Astrocyte of the spinal cord (primary cell): ENCODE data around the gene IARS2.
"Not testable (repeated sequence)": the region's sequence is repeated elsewhere in the genome, so short reads cannot be mapped to it uniquely, and the experiment has no call there.

ENCODE experiments used
- DNase-seq: peaks from one replicate; pipeline ENCODE4 v3.0.0; 2011; ENCODE audit warnings: low read depth, low spot score
- H3K4me3 ChIP-seq: 2 replicates; pipeline ENCODE4 v1.5.1; 2011; ENCODE audit warnings: low read depth, mild to moderate bottlenecking, low read length, moderate library complexity
- in situ Hi-C: cut with HindIII; loops from 2 replicates; pipeline ENCODE4 v1.10.0; 2017; ENCODE audit warnings: low sequenced_read_pairs
- TF ChIP-seq, protein P1 (sequence below): IDR thresholded peaks from 2 replicates; pipeline ENCODE4 v1.5.1; 2012; ENCODE audit warnings: low read depth, mild to moderate bottlenecking, low read length, inconsistent platforms

IARS2 gene

DNA sequence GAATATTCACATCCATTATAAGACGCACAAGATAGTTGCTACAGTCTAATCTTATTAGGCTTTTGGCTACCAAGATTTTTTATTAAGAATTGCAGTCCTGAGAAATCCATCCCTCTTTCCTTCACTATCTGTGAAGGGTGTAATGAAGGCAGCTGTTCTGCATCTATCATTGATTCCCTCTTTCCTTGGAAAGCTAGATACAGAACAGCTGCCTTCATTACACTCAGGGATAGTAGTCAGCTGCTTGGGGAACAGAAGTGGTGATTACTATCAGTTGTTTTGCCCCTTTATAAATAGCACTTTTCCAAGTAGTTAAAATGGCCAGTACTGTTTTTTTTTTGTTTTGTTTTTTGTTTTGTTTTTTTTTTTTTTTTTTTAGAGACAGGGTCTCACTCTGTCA lies 70.2 kb downstream of the IARS2 start:
- TF ChIP-seq, protein P1, sequence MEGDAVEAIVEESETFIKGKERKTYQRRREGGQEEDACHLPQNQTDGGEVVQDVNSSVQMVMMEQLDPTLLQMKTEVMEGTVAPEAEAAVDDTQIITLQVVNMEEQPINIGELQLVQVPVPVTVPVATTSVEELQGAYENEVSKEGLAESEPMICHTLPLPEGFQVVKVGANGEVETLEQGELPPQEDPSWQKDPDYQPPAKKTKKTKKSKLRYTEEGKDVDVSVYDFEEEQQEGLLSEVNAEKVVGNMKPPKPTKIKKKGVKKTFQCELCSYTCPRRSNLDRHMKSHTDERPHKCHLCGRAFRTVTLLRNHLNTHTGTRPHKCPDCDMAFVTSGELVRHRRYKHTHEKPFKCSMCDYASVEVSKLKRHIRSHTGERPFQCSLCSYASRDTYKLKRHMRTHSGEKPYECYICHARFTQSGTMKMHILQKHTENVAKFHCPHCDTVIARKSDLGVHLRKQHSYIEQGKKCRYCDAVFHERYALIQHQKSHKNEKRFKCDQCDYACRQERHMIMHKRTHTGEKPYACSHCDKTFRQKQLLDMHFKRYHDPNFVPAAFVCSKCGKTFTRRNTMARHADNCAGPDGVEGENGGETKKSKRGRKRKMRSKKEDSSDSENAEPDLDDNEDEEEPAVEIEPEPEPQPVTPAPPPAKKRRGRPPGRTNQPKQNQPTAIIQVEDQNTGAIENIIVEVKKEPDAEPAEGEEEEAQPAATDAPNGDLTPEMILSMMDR, result no peak
- DNase-seq, result no peak
- H3K4me3 ChIP-seq, result no peak overlapping the region
- in situ Hi-C loops, result no loop called here

DNA sequence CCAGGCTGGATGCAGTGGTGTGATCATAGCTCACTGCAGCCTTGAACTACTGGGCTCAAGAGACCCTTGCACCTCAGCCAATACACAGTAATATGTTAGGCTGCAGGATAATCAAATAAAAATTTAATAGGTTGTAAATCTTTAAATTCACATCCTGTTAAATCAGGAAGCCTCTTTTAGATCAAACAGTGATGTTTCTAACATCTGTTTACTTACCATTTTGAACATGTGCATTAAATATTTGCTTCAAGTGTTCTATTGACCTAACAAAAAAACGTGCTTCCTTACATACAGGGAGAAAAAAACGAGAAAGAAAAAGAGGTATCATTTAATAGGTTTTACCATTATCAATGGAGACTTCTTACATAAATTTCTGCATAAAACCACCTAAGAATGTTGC lies 70.6 kb downstream of the IARS2 start:
- TF ChIP-seq, protein P1, result no peak
- no peak for DNase-seq
- no peak overlapping the region for H3K4me3 ChIP-seq
- in situ Hi-C loops, result no loop called here

DNA sequence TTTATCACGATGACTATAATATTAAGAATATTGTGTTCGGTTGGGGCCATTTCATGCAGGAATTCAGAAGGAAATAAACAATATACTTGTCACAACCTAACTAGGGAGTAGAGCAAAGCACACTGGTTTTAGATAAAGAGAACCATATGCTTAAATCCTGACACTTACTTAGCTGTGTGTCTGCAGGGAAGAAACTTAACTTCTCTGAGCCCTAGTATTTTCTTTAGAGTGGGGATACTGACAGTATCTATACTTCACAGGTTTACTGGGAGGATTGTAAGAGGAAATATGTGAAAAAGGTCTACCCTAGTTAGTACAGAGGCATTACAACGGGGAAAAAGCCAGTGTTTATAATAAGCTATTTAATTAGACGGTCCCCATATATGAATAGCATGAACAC lies 72.9 kb downstream of the IARS2 start:
- DNase-seq, result no peak
- TF ChIP-seq, protein P1, result no peak
- in situ Hi-C loops, result no loop called here
- no peak overlapping the region for H3K4me3 ChIP-seq

DNA sequence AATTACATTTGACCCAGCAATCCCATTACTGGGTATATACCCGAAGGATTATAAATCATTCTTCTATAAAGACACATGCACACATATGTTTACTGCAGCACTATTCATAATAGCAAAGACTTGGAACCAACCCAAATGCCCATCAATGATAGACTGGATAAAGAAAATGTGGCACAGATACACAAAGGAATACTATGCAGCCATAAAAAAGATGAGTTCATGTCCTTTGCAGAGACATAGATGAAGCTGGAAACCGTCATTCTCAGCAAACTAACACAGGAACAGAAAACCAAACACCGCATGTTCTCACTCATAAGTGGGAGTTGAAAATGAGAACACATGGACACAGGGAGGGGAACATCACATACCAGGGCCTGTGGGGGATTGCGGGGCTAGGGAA lies 76.0 kb downstream of the IARS2 start:
- H3K4me3 ChIP-seq, in situ Hi-C loops, DNase-seq: not testable (repeated sequence)

DNA sequence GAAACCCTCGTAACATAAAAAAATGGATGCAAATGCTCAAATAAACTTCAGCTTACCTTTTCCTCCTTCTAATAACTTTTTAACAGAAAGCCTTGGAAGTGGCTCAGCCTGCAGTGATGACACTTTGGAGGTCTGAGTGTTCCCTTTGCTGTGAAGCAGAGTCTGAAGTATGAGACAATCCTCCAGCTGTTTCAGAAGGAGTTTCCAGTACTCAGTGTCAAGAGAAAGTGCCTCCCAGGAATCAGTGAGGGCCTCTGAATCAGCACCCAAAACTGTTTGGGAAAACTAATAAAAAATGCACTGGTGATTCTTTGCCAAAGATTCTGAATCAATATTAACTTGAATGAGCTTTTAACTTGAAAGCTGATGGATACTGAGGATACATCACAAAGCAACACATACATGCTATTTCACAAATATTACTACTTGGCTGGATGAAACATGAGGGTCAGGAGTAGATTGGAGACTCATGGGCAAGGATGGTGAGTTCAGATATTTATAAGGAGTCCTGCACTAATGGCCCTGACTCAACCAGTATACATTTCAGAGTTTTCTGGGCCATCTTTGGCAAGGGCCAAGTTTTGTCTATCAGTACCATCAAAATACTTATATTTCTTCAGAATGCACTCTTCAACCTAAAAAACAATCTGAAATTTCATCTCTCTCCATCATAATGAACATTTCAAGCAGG lies 77.0 kb downstream of the IARS2 start:
- in situ Hi-C loops, result no loop called here
- H3K4me3 ChIP-seq, result no peak overlapping the region
- TF ChIP-seq, protein P1, result no peak
- DNase-seq, result no peak

DNA sequence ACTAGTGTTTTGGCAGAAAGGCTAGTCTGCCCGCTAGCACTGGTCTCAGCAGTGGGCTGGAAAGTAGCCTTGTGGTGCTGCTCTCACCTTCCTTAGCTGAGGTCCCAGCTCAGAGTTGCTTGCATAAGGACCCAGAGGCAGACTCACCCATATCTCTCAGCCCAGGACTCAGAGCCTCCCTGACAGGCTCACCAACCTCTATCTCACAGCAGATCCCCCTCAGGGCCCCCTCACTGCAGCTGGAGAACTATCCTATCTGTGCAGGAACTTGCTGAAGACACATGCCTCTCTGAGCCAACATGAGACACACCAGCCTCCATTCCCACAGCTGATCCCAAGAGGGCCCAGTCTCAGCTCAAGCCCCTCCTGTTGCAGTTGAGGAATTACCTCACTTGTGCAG lies 82.6 kb downstream of the IARS2 start:
- TF ChIP-seq, protein P1, result no peak
- DNase-seq, result no peak
- in situ Hi-C loops, result no loop called here
- no peak overlapping the region for H3K4me3 ChIP-seq

DNA sequence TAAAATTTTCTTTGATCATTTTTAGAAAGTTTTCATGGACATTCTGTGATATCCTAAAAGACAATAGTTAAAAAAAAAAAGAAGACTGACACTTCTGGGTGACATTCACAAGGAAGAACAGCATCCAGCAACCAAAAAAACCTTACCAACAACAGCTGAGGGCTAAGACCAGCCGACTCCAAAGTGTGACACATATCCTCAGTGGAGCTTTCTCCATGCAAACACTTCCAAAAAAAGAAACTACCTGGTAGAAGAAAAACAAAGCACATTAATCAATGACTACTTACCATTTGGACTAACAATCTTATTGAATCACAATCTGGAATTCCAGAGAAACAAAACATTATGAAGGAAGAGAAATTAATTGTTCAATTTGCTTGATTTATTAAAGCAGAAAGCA lies 88.2 kb downstream of the IARS2 start:
- H3K4me3 ChIP-seq, result no peak overlapping the region
- DNase-seq, result no peak
- TF ChIP-seq, protein P1, result no peak
- in situ Hi-C loops, result no loop called here
